ENCODE data around the gene SPOCK2.

GRCh38 chr10:72116372-72116771 is 28.0 kb upstream of the SPOCK2 start:
- TF ChIP-seq POLR2AphosphoS5 (IDR thresholded peaks at IDR 0.05; ENCODE audit: borderline replicate concordance, low read depth, low read length) (no peak), EZH2 (IDR thresholded peaks at IDR 0.05) (no peak)

All from SK-N-MC (cell line).